GM18951 (cell line): ENCODE measurements around the gene ATG9A.
A peak's percentile ranks its signal among the peaks of the same experiment; 100 is the strongest.

ENCODE experiments used
- POLR2A ChIP-seq: IDR thresholded peaks from 4 replicates; pipeline ENCODE4 v1.6.1; 2011; ENCODE audit warnings: mild to moderate bottlenecking; ENCODE audit not compliant: insufficient read length, insufficient read depth; ENCODE audit errors: extremely low read depth
- in situ Hi-C: fragments of 300-500 bp; cut with MboI; formaldehyde crosslinking; loops from one replicate; pipeline ENCODE4 v1.12.0; 2022; ENCODE audit warnings: low sequenced_read_pairs, mixed read lengths, inconsistent platforms; ENCODE audit not compliant: unreplicated experiment

Gene ATG9A

GRCh38 chr2:219223831-219224610 lies 5.4 kb downstream of the ATG9A start:
- no peak for TF ChIP-seq POLR2A
- in situ Hi-C loops, result no loop called here

GRCh38 chr2:219221957-219222518 lies 7.4 kb downstream of the ATG9A start:
- in situ Hi-C loops, result no loop called here
- no peak for TF ChIP-seq POLR2A

GRCh38 chr2:219220652-219221402 lies 8.6 kb downstream of the ATG9A start:
- in situ Hi-C loops, result no loop called here
- no peak for TF ChIP-seq POLR2A

- no peak for TF ChIP-seq POLR2A
- in situ Hi-C loops, result no loop called here
Measured at GRCh38 chr2:219219784-219220532, 9.5 kb downstream of the ATG9A start.

- TF ChIP-seq POLR2A, result peak; percentile 93
- in situ Hi-C loops, result no loop called here
Measured at GRCh38 chr2:219218732-219219701, 10.4 kb downstream of the ATG9A start, which contains the start of gene ABCB6. Gene ABCB6 (minus strand): TSS chr2:219218958. CDS start chr2:219218673, 285 bp downstream.

- TF ChIP-seq POLR2A, result no peak
Measured at GRCh38 chr2:219218217-219218731, 11.2 kb downstream of the ATG9A start.

GRCh38 chr2:219216535-219216915 lies 12.9 kb downstream of the ATG9A start:
- no peak for TF ChIP-seq POLR2A
- in situ Hi-C loops, result no loop called here

More at GRCh38 chr2:219218217-219218731, 11.2 kb downstream of the ATG9A start:
- in situ Hi-C loops, result no loop called here

GRCh38 chr2:219215871-219216534 lies 13.4 kb downstream of the ATG9A start:
- TF ChIP-seq POLR2A, result no peak
- in situ Hi-C loops, result no loop called here

GRCh38 chr2:219214786-219215185 lies 14.7 kb downstream of the ATG9A start:
- in situ Hi-C loops, result loop anchor here (5.0 kb wide), 1 partner anchor 52 kb away; the partner anchor contains the start of gene NHEJ1
- no peak for TF ChIP-seq POLR2A

- in situ Hi-C loops, result loop anchor here (5.0 kb wide), 1 partner anchor 52 kb away; the partner anchor contains the start of gene NHEJ1
- TF ChIP-seq POLR2A, result no peak
Measured at GRCh38 chr2:219214141-219214540, 15.3 kb downstream of the ATG9A start.

- in situ Hi-C loops, result loop anchor here (5.0 kb wide), 1 partner anchor 51 kb away; the partner anchor contains the start of gene NHEJ1
- TF ChIP-seq POLR2A, result no peak
Measured at GRCh38 chr2:219213486-219214071, 15.9 kb downstream of the ATG9A start.

GRCh38 chr2:219213026-219213415 lies 16.4 kb downstream of the ATG9A start:
- in situ Hi-C loops, result loop anchor here (5.0 kb wide), 1 partner anchor 51 kb away; the partner anchor contains the start of gene NHEJ1
- TF ChIP-seq POLR2A, result no peak
